OCI-LY1 (cell line): ENCODE data around the gene RIN3.

Experiments used
- H2AFZ ChIP-seq: fragments of 200-600 bp; sonication (generic), shearing (Covaris generic); 2 replicates; pipeline ENCODE4 v1.6.0; 2014; ENCODE audit warnings: antibody characterized with exemption, mild to moderate bottlenecking, low read length
- H3F3A ChIP-seq: fragments of 200-600 bp; sonication (generic), shearing (Covaris generic); 2 replicates; pipeline ENCODE4 v1.6.0; 2014; ENCODE audit warnings: mild to moderate bottlenecking, antibody characterized with exemption, low read length, moderate library complexity; ENCODE audit not compliant: insufficient read depth
- H3K27ac ChIP-seq: fragments of 200-600 bp; sonication (generic); 2 replicates; pipeline ENCODE4 v1.5.1; 2014; ENCODE audit warnings: low read length, mixed run types, mild to moderate bottlenecking, low read depth; ENCODE audit not compliant: poor library complexity, severe bottlenecking
- H3K27me3 ChIP-seq: fragments of 200-600 bp; sonication (generic); 2 replicates; pipeline ENCODE4 v1.6.0; 2014; ENCODE audit warnings: antibody characterized with exemption, mild to moderate bottlenecking, low read length, moderate library complexity; ENCODE audit not compliant: insufficient read depth
- H3K36me3 ChIP-seq: fragments of 200-600 bp; sonication (generic); 2 replicates; pipeline ENCODE4 v1.6.1; 2014; ENCODE audit warnings: mild to moderate bottlenecking, antibody characterized with exemption, low read length, moderate library complexity, mixed read lengths; ENCODE audit not compliant: insufficient read depth
- H3K4me1 ChIP-seq: fragments of 200-600 bp; sonication (generic); 2 replicates; pipeline ENCODE4 v1.5.1; 2014; ENCODE audit warnings: mild to moderate bottlenecking, low read length, moderate library complexity; ENCODE audit not compliant: insufficient read depth, severe bottlenecking
- H3K4me2 ChIP-seq: fragments of 200-600 bp; sonication (generic), shearing (Covaris generic); 2 replicates; pipeline ENCODE4 v1.6.1; 2014; ENCODE audit warnings: low read length
- H3K4me3 ChIP-seq: fragments of 200-600 bp; sonication (generic); 2 replicates; pipeline ENCODE4 v1.5.1; 2014; ENCODE audit warnings: low read length, low read depth, mild to moderate bottlenecking, mixed read lengths; ENCODE audit not compliant: poor library complexity, severe bottlenecking
- H3K79me2 ChIP-seq: fragments of 200-600 bp; shearing (Covaris generic); 2 replicates; pipeline ENCODE4 v1.6.1; 2016; ENCODE audit warnings: mixed run types, low read length, mixed read lengths; ENCODE audit not compliant: insufficient read depth
- H3K9ac ChIP-seq: fragments of 200-600 bp; sonication (generic), shearing (Covaris generic); 2 replicates; pipeline ENCODE4 v1.6.1; 2014; ENCODE audit warnings: mild to moderate bottlenecking, low read length, mixed read lengths
- H3K9me2 ChIP-seq: fragments of 200-600 bp; sonication (generic), shearing (Covaris generic); 2 replicates; pipeline ENCODE4 v1.6.1; 2014; ENCODE audit warnings: low read depth, mild to moderate bottlenecking, low read length, mixed read lengths
- H3K9me3 ChIP-seq: fragments of 200-600 bp; shearing (Covaris generic); 2 replicates; pipeline ENCODE4 v1.6.1; 2014; ENCODE audit warnings: low read length, mixed read lengths
- H4K20me1 ChIP-seq: fragments of 200-600 bp; sonication (generic), shearing (Covaris generic); 2 replicates; pipeline ENCODE4 v1.6.0; 2016; ENCODE audit warnings: mild to moderate bottlenecking, low read length; ENCODE audit not compliant: insufficient read depth
- EZH2 ChIP-seq: fragments of 200-600 bp; sonication (generic), shearing (Covaris generic); IDR thresholded peaks from 2 replicates; pipeline ENCODE4 v1.8.0; 2017; ENCODE audit warnings: borderline replicate concordance, mixed run types, mild to moderate bottlenecking, antibody characterized with exemption, low read length, moderate library complexity, mixed read lengths
- TF ChIP-seq, protein P1 (sequence below): fragments of 200-600 bp; sonication (generic), shearing (Covaris generic); IDR thresholded peaks from 2 replicates; pipeline ENCODE4 v1.5.1; 2017; ENCODE audit warnings: mild to moderate bottlenecking, antibody characterized with exemption, low read length, moderate library complexity, mixed read lengths

Gene RIN3

DNA sequence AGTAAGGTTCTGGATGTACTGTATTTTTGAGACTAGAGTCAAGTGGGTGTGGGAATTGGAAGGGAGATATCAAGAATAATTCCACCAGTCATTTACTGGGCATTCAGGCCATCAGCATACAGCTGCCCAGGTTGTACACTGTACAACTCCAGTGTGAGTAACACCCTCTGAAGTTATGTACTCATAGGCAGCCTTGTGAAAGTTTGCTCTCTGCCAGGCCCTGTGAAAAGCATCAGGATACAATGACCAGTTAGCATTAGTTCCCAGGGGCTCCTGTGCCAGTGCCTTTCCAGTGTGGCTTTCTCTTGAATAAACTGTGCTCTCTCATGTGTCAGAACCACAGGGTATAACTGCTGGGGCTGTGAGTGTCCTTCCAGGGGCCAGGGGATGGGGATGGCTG is 145.1 kb downstream of the RIN3 start:
- no peak overlapping the region for H3K27ac ChIP-seq
- no peaks in the 10 kb centered on the region for H4K20me1 ChIP-seq
- no peaks in the 10 kb centered on the region for H3K9me3 ChIP-seq
- no peaks in the 10 kb centered on the region for H3K79me2 ChIP-seq
- H3K4me1 ChIP-seq: no peaks in the 10 kb centered on the region
- H3K36me3 ChIP-seq: no peaks in the 10 kb centered on the region
- H3K9me2 ChIP-seq: no peaks in the 10 kb centered on the region
- no peaks in the 10 kb centered on the region for H3F3A ChIP-seq
- H3K9ac ChIP-seq: no peak overlapping the region
- no peaks in the 10 kb centered on the region for H3K27me3 ChIP-seq
- no peak for TF ChIP-seq EZH2
- TF ChIP-seq, protein P1, sequence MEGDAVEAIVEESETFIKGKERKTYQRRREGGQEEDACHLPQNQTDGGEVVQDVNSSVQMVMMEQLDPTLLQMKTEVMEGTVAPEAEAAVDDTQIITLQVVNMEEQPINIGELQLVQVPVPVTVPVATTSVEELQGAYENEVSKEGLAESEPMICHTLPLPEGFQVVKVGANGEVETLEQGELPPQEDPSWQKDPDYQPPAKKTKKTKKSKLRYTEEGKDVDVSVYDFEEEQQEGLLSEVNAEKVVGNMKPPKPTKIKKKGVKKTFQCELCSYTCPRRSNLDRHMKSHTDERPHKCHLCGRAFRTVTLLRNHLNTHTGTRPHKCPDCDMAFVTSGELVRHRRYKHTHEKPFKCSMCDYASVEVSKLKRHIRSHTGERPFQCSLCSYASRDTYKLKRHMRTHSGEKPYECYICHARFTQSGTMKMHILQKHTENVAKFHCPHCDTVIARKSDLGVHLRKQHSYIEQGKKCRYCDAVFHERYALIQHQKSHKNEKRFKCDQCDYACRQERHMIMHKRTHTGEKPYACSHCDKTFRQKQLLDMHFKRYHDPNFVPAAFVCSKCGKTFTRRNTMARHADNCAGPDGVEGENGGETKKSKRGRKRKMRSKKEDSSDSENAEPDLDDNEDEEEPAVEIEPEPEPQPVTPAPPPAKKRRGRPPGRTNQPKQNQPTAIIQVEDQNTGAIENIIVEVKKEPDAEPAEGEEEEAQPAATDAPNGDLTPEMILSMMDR: no peak
- no peak overlapping the region for H2AFZ ChIP-seq
- H3K4me3 ChIP-seq: no peak overlapping the region
- H3K4me2 ChIP-seq: no peak overlapping the region

DNA sequence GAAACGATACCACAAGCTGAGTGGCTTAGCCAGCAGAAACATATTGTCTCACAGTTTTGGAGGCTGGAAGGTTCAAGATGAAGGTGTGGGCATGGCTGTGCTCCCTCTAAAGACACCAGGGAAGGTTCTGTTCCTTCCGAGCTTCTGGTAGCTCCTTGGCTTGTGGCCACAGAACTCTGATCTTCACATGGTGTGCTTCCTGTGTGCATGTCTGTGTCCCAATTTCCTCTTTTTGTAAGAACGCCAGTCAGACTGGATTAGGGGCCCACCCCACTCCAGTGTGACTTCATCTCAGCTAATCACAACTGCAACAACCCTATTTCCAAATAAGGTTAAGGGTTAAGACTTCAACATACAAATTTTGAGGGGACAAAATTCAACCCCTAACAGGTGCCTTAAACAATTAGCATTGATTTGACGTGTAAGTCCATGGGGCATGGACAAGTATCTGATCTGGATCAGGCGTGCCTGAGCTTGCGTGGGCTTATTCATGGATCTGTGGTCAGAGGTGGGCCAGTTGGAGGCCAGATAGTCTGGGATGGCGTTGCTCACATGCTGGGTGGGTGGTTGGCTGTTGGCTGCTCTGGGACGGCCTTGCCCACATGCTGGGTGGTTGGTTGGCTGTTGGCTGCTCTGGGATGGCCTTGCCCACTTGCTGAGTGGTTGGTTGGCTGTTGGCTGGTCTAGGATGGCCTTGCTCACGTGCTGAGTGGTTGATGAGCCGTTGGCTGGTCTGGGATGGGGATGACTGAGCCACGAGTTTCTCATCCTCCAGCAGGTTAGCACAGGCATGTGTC is 146.4 kb downstream of the RIN3 start:
- H3K27ac ChIP-seq: no peak overlapping the region
- H3K27me3 ChIP-seq: no peaks in the 10 kb centered on the region
- H3K4me2 ChIP-seq: no peak overlapping the region
- no peaks in the 10 kb centered on the region for H3F3A ChIP-seq
- no peaks in the 10 kb centered on the region for H3K9me3 ChIP-seq
- no peaks in the 10 kb centered on the region for H4K20me1 ChIP-seq
- H3K9ac ChIP-seq: no peak overlapping the region
- H3K4me3 ChIP-seq: no peak overlapping the region
- H3K4me1 ChIP-seq: no peaks in the 10 kb centered on the region
- no peaks in the 10 kb centered on the region for H3K9me2 ChIP-seq
- TF ChIP-seq EZH2: no peak
- TF ChIP-seq, protein P1: no peak
- H3K79me2 ChIP-seq: no peaks in the 10 kb centered on the region
- no peak overlapping the region for H2AFZ ChIP-seq
- H3K36me3 ChIP-seq: no peaks in the 10 kb centered on the region

DNA sequence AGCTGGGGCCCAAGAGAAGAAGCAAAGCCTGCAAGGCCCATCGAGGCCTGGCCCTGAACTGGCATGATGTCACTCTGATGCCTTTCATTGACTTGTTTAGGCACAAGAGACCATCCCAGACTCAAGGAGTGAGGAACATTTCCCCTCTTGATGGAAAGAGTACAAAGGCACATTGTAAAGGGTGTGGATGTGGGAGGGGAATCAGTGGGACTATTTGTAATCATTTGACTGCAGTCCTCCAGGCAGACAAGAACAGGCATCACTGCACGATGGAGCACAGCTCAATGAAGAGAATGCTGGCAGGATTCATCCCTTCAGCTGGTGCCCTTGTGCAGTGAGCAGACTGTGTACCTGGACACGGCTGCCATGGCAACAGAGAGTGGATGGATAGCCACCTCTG is 147.0 kb downstream of the RIN3 start:
- no peak overlapping the region for H3K27ac ChIP-seq
- H3K36me3 ChIP-seq: no peaks in the 10 kb centered on the region
- no peaks in the 10 kb centered on the region for H3K27me3 ChIP-seq
- no peak overlapping the region for H3K4me3 ChIP-seq
- H3K9ac ChIP-seq: no peak overlapping the region
- no peaks in the 10 kb centered on the region for H3K9me3 ChIP-seq
- H3F3A ChIP-seq: no peaks in the 10 kb centered on the region
- H3K79me2 ChIP-seq: no peaks in the 10 kb centered on the region
- H4K20me1 ChIP-seq: no peaks in the 10 kb centered on the region
- no peaks in the 10 kb centered on the region for H3K9me2 ChIP-seq
- H2AFZ ChIP-seq: no peak overlapping the region
- no peak for TF ChIP-seq EZH2
- TF ChIP-seq, protein P1: no peak
- no peaks in the 10 kb centered on the region for H3K4me1 ChIP-seq
- H3K4me2 ChIP-seq: no peak overlapping the region
